GM20000 (cell line): ENCODE results near the gene MTM1.

Source experiments
- DNase-seq: peaks from one replicate; pipeline ENCODE4 v3.0.0; 2012; ENCODE audit warnings: low spot score
- TF ChIP-seq, protein P1 (sequence below): IDR thresholded peaks from 2 replicates; pipeline ENCODE4 v1.5.1; 2012; ENCODE audit warnings: mild to moderate bottlenecking, control low read depth; ENCODE audit errors: extremely low read depth, missing control alignments

MTM1 gene

DNA sequence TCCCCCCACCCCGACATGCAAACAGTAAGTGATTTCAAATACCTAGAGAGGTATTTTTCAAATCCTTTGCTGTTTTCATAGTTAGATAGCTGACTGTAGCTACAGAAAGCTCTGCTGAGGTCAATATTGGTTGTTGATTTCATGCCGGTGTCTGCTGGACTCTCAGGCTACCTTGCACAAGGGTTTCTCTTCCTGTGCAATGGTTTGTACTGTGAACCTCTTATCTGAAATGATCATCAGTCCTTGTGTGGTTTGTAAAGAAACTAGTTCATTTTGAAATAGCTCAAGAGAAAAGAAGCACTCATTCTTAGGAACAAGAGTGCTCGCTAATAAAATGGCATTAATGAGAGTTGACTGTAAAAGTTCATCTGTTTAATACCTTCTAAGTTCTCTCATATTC, 2.1 kb downstream of the MTM1 start:
- TF ChIP-seq, protein P1, sequence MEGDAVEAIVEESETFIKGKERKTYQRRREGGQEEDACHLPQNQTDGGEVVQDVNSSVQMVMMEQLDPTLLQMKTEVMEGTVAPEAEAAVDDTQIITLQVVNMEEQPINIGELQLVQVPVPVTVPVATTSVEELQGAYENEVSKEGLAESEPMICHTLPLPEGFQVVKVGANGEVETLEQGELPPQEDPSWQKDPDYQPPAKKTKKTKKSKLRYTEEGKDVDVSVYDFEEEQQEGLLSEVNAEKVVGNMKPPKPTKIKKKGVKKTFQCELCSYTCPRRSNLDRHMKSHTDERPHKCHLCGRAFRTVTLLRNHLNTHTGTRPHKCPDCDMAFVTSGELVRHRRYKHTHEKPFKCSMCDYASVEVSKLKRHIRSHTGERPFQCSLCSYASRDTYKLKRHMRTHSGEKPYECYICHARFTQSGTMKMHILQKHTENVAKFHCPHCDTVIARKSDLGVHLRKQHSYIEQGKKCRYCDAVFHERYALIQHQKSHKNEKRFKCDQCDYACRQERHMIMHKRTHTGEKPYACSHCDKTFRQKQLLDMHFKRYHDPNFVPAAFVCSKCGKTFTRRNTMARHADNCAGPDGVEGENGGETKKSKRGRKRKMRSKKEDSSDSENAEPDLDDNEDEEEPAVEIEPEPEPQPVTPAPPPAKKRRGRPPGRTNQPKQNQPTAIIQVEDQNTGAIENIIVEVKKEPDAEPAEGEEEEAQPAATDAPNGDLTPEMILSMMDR: no peak
- DNase-seq: no peak

DNA sequence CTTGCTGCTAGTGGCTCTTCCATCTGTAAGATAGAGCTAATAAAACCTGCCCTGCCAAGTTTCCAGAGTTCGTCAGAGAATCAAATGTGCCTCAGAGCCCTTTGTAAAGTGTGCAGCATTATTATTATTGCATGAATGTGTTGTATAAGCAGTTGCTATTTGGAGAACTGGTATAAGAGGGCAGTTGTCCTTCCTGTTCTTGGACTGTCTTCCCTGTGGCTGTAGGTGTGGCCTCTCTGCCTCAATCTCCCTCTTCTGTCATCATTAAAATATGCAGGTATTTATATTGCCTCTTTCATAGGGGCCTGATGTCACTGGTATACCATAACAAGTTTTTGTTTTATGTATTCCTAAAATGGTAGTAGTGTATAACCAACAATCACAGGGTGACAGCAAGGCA, 3.8 kb downstream of the MTM1 start:
- DNase-seq: no peak

DNA sequence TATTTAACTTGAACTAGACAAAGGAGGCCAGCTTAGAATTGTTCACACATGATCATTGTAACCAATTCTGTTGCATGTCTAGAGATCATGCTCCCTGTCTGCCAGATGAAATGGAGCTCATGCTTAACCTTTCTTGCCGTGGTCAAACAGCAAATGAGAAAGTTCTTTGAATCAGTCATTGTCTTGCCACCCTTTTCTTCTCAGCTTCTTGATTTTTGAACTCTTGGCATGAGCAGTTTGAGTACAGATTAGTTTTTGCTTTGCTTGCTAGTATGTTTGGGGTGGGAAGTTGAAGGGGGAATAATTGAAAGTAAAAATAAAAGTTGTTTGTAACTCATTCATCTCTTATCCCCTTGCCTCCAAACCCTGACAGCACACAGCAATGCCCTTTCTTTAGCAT, 4.7 kb downstream of the MTM1 start:
- DNase-seq: no peak
- TF ChIP-seq, protein P1: no peak

More for the DNA sequence above, 3.8 kb downstream of the MTM1 start:
- TF ChIP-seq, protein P1: no peak

DNA sequence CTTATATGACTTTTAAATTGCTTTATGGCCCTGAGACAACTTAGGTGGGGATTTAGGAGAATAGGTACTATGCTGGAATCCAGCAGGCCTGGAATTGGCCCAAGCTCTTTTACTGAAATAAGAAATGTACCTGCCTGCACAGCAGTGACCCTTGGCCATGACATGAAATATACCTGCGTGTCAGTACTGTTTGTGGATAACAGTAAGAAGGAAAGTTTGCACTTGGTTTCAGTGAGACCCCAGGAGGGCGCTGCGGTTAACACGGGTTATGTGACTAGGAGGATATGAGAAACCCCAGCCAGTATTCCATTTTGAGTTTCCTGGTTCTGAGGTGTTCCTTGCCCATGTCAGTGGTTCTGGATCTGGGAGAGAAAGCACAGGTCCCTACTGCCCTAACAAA, 5.3 kb downstream of the MTM1 start:
- DNase-seq: no peak
- TF ChIP-seq, protein P1: no peak

DNA sequence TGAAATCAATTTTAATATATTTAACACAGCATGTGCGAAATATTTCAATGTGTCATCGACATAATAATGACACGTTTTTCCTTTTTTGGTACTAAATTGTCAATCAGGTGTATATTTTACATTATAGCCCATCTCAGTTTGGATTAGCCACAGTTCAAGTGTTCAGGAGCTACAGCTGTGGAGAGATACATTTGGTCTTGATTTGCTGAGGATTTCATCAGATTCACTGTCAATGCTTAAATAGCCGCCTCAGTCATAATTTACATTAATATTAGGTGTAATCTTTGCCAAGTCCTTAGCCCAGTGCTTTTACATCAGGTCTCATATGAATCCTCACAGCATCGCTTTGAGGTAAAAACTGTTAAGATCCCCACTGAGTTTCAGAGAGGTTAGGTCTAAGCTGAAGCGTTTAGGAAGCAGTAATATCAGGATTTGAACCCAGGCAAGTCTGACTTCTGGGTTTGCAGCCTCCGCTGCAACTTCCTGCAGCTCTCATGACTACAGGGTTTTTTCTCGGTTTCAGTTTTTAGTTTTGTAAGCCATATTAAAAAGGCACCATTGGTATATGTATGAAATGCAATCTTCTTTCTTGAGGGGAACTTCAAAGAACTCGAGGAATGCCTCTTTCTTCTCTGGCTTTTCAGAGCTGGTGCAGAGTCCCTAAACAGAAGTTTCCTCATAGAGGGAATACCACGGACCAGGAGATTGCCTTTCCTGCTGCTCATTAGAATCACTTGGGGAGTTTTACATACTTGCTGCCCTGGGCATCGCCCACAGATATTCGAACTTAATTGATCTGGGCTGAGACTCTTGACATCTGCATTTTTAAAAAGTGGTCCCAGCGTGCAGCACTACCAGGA, 6.4 kb downstream of the MTM1 start:
- peak; percentile 21 for DNase-seq
- TF ChIP-seq, protein P1: no peak

DNA sequence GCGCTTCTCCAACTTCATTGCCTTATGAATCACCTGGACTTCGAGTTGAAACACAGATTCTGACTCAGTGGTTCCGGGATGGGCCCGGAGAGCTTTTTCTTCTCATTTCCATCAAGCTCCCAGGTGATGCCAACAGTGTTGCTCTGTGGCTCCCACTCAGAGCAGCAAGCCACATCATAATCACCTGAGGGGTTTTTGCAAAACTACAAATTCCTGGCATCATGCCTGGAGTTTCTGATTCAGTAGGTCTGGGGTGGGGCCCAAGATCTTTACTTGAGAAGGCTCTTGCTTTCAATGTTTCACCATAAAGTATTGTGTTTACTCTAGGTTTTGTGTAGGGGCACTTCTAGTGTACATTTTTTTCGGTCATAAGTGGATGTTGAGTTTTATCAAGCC, 7.0 kb downstream of the MTM1 start:
- TF ChIP-seq, protein P1: no peak

DNA sequence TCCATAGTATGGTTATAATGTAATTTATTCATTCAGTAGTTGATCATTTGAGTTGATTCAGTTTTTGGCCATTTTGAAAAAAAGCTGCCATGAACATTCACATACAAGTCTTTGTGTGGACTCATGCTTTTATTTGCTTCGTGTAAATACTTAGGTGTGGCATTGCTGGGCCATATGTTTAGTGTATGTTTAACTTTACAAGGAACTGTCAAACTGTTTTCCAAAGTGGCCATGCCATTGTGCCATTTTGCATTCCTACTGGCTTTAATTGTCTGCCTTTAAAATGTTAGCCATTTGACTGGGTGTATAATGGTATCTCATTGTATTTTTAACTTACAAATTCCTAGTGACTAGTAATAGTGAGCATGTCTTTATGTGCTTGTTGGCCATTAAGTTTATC, 8.8 kb downstream of the MTM1 start:
- DNase-seq: no peak
- TF ChIP-seq, protein P1: no peak

More for the DNA sequence above, 7.0 kb downstream of the MTM1 start:
- DNase-seq: no peak
